ENCODE results near the gene SPRR3. TPM values are rescaled to one million over a fixed set of nuclear protein-coding genes. Genes with fewer than 3 reads are reported as not detected.
"Not testable (repeated sequence)": the region's sequence is repeated elsewhere in the genome, so short reads cannot be mapped to it uniquely, and the experiment has no call there.

SPRR3 gene
- total RNA-seq, 8 experiments from 2014 or later, result 0.50 to 0.85 TPM; not detected in 6

DNA sequence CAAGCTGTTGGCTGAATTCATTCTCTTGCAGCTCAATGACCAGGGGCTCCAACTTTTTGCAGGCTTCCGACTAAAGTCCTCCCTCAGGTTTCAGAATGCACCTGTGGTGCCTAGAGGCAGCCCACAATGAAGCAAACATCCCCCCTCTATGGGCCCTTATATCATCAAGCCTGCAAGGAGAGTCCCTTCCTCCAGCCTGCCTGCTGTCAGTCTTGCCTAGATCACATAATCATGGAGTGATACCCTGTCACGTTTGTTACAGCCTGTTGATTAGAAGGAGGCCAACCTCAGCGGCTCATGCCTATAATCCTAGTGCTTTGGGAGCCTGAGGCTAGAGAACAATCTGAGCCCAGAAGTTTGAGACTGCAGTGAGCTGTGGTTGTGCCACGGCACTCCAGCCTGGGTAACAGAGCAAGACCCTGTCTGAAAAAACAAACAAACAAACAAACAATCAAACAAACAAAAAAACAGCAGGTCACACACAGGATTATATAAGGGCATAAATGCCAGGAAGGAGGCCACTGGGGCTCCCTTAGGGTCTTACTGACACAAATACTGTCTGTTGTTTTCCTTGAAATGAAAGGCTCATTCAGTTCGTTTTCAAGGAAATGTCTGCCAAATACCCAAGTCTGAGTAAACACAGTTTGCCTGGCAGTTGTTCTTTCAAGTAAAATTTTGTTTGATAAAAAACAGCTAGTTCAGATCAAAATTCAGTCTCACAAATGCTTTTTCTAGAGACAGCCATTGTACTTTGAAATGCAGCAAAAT lies 4.7 kb upstream of the SPRR3 start:
- ATAC-seq (replicated peaks in 6 of 8), result no peak
- no peak overlapping the region for H3K27ac ChIP-seq
- no peaks in the 10 kb centered on the region for H3K4me1 ChIP-seq (replicated peaks in 1 of 2)
- in situ Hi-C loops (cut with MboI; ENCODE audit: low pct_unique_long_range_greater_than_20kb in 2 of 9, low sequenced_read_pairs in 9 of 9, unreplicated experiment in 9 of 9), result no loop called here
- WGBS, 10 experiments, result 0 to 43% (median 8%) methylated on average over 1 to 5 of the region's 5 CpGs; no CpG with 5 or more reads in 1 of the 10 experiments
- no peak overlapping the region for H3K4me3 ChIP-seq

- in situ Hi-C loops (cut with MboI; ENCODE audit: low pct_unique_long_range_greater_than_20kb in 2 of 9, low sequenced_read_pairs in 9 of 9, unreplicated experiment in 9 of 9), result no loop called here
- peak in 1 of 8 experiments; percentile 14 for ATAC-seq (replicated peaks in 6 of 8)
- H3K4me1 ChIP-seq (replicated peaks in 1 of 2), result no peaks in the 10 kb centered on the region
- no peak overlapping the region for H3K27ac ChIP-seq
- 0 to 75% (median 46%) methylated on average over 2 to 7 of the region's 7 CpGs; no CpG with 5 or more reads in 1 of the 10 experiments for WGBS, 10 experiments
- no peak overlapping the region for H3K4me3 ChIP-seq
These were observed 3.6 kb upstream of the SPRR3 start for GRCh38 chr1:152997901-152998300.

DNA sequence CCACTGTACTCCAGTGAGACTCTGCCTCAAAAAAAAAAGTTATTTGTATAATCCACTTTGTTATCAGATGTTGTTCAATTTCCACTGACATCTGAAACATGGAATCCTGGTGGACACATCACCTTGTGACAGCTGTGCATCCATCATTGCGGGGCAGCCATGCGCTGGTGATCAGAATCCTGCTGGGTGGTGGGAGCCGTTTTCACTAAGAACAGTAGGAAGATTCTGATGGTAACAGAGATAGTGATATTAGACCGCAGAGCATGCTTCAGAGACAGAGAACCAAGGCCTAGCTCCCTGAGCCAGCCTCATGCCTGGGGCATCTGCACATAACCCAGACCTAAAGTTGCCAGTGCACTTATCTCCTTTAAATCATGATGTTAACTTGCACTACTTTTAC lies 3.1 kb upstream of the SPRR3 start:
- ATAC-seq (replicated peaks in 6 of 8), result no peak
- WGBS, 10 experiments, result 27 to 100% (median 69%) methylated on average over 1 to 4 of the region's 4 CpGs; no CpG with 5 or more reads in 3 of the 10 experiments
- no peak overlapping the region for H3K27ac ChIP-seq
- H3K4me3 ChIP-seq, result no peak overlapping the region
- in situ Hi-C loops (cut with MboI; ENCODE audit: low pct_unique_long_range_greater_than_20kb in 2 of 9, low sequenced_read_pairs in 9 of 9, unreplicated experiment in 9 of 9), result no loop called here
- H3K4me1 ChIP-seq (replicated peaks in 1 of 2), result no peaks in the 10 kb centered on the region

GRCh38 chr1:152999818-153000217 lies 1.7 kb upstream of the SPRR3 start:
- 0 to 74% (median 48%) methylated on average over 1 to 5 of the region's 6 CpGs for WGBS, 10 experiments
- in situ Hi-C loops (cut with MboI; ENCODE audit: low pct_unique_long_range_greater_than_20kb in 2 of 9, low sequenced_read_pairs in 9 of 9, unreplicated experiment in 9 of 9), result no loop called here
- Histone ChIP-seq H3K27ac (no peak overlapping the region), H3K4me1 (replicated peaks in 1 of 2) (no peaks in the 10 kb centered on the region), H3K4me3 (no peak overlapping the region)
- no peak for ATAC-seq (replicated peaks in 6 of 8)

GRCh38 chr1:153000294-153000693 lies 1.3 kb upstream of the SPRR3 start:
- in situ Hi-C loops (cut with MboI; ENCODE audit: low pct_unique_long_range_greater_than_20kb in 2 of 9, low sequenced_read_pairs in 9 of 9, unreplicated experiment in 9 of 9), result no loop called here

GRCh38 chr1:153011235-153011758 lies 9.7 kb downstream of the SPRR3 start:
- ATAC-seq (replicated peaks in 6 of 8); in situ Hi-C loops (cut with MboI; ENCODE audit: low pct_unique_long_range_greater_than_20kb in 2 of 9, low sequenced_read_pairs in 9 of 9, unreplicated experiment in 9 of 9); H3K4me1 ChIP-seq (replicated peaks in 1 of 2); H3K4me3 ChIP-seq; H3K27ac ChIP-seq: not testable (repeated sequence)
- 21 to 69% (median 56%) methylated on average over 1 to 8 of the region's 8 CpGs; no CpG with 5 or more reads in 2 of the 10 experiments for WGBS, 10 experiments

More at GRCh38 chr1:153000294-153000693, 1.3 kb upstream of the SPRR3 start:
- Histone ChIP-seq H3K27ac (no peak overlapping the region), H3K4me3 (no peak overlapping the region), H3K4me1 (replicated peaks in 1 of 2) (no peaks in the 10 kb centered on the region)
- ATAC-seq (replicated peaks in 6 of 8), result peak in 2 of 8 experiments; percentile 80 to 81
- WGBS, 10 experiments, result 0 to 100% (median 60%) methylated on average over 1 of the region's 1 CpG; no CpG with 5 or more reads in 3 of the 10 experiments

DNA sequence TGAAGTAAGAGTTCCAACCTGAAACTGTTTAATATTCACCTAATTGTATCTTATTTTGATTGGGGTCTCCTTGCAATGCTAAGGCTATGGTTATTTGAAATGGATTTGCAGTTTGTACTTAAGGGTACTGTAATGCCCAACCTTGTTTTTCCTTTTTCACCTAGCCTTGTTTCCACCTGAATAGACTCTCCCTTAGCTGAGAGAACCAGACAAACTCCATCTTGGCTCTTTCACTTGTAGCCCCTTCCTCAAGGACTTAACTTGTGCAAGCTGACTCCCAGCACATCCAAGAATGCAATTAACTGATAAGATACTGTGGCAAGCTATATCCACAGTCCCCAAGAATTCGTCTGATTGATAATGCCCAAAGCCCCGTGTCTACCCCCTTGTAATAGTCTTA lies 20.3 kb downstream of the SPRR3 start:
- H3K4me3 ChIP-seq; H3K27ac ChIP-seq; in situ Hi-C loops (cut with MboI; ENCODE audit: low pct_unique_long_range_greater_than_20kb in 2 of 9, low sequenced_read_pairs in 9 of 9, unreplicated experiment in 9 of 9); ATAC-seq (replicated peaks in 6 of 8); H3K4me1 ChIP-seq (replicated peaks in 1 of 2): not testable (repeated sequence)
- 0 to 67% (median 40%) methylated on average over 1 to 2 of the region's 2 CpGs; no CpG with 5 or more reads in 5 of the 10 experiments for WGBS, 10 experiments

DNA sequence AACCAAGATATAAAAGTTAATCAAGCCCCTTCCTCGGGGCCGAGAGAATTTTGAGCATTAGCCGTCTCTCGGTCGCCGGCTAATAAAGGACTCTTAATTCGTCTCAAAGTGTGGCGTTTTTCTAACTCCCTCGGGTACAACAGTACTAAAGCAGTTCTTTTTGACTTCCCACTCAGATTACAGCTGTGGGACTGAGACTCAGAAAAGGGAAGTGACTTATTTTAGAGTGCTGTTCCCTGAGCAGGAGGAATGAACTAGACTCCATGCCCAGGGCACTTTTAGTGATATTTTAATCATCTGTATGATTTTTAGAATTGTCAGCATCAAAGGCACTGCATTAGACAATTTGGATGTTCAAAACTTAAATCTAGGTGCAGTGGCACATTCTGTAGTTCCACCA lies 20.8 kb downstream of the SPRR3 start:
- WGBS, 10 experiments, result 40 to 77% (median 68%) methylated on average over 2 to 9 of the region's 9 CpGs; no CpG with 5 or more reads in 6 of the 10 experiments
- H3K27ac ChIP-seq; H3K4me3 ChIP-seq; ATAC-seq (replicated peaks in 6 of 8); H3K4me1 ChIP-seq (replicated peaks in 1 of 2); in situ Hi-C loops (cut with MboI; ENCODE audit: low pct_unique_long_range_greater_than_20kb in 2 of 9, low sequenced_read_pairs in 9 of 9, unreplicated experiment in 9 of 9): not testable (repeated sequence)

- 0 to 100% (median 70%) methylated on average over 1 to 7 of the region's 7 CpGs; no CpG with 5 or more reads in 2 of the 10 experiments for WGBS, 10 experiments
- no peak overlapping the region for H3K27ac ChIP-seq
- no peak for ATAC-seq (replicated peaks in 6 of 8)
- in situ Hi-C loops (cut with MboI; ENCODE audit: low pct_unique_long_range_greater_than_20kb in 2 of 9, low sequenced_read_pairs in 9 of 9, unreplicated experiment in 9 of 9), result no loop called here
- no peaks in the 10 kb centered on the region for H3K4me1 ChIP-seq (replicated peaks in 1 of 2)
- H3K4me3 ChIP-seq, result no peak overlapping the region
These were observed 21.6 kb downstream of the SPRR3 start for GRCh38 chr1:153023109-153023508.

DNA sequence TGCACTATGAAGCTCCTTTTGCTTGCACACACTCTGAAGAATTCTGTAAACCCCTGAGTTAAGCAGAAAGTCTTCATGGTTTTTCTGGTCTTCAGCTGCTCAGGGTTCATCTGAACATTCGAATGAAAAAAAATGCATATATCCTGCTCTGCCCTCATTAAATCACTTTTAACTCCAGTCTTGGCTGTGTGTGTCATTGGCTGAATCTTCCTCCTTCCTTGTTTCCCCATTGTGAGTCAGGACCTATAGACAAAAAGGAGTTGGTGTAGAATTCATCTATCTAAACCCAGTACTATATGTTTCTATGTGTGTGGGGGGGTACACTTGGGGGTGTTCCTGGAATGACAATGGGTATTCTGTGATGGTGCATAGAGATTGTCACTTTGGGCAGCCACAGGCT lies 22.9 kb downstream of the SPRR3 start:
- Histone ChIP-seq H3K27ac (no peak overlapping the region), H3K4me3 (no peak overlapping the region), H3K4me1 (replicated peaks in 1 of 2) (no peaks in the 10 kb centered on the region)
- in situ Hi-C loops (cut with MboI; ENCODE audit: low pct_unique_long_range_greater_than_20kb in 2 of 9, low sequenced_read_pairs in 9 of 9, unreplicated experiment in 9 of 9), result no loop called here
- WGBS, 10 experiments, result 0 to 75% (median 40%) methylated on average over 1 of the region's 1 CpG; no CpG with 5 or more reads in 1 of the 10 experiments
- ATAC-seq (replicated peaks in 6 of 8), result no peak

GRCh38 chr1:153025797-153026196 lies 24.2 kb downstream of the SPRR3 start:
- no peak for ATAC-seq (replicated peaks in 6 of 8)
- H3K27ac ChIP-seq, result no peak overlapping the region
- 14 to 75% (median 44%) methylated on average over 1 of the region's 1 CpG; no CpG with 5 or more reads in 3 of the 10 experiments for WGBS, 10 experiments
- in situ Hi-C loops (cut with MboI; ENCODE audit: low pct_unique_long_range_greater_than_20kb in 2 of 9, low sequenced_read_pairs in 9 of 9, unreplicated experiment in 9 of 9), result no loop called here
- no peak overlapping the region for H3K4me3 ChIP-seq
- H3K4me1 ChIP-seq (replicated peaks in 1 of 2), result no peaks in the 10 kb centered on the region

DNA sequence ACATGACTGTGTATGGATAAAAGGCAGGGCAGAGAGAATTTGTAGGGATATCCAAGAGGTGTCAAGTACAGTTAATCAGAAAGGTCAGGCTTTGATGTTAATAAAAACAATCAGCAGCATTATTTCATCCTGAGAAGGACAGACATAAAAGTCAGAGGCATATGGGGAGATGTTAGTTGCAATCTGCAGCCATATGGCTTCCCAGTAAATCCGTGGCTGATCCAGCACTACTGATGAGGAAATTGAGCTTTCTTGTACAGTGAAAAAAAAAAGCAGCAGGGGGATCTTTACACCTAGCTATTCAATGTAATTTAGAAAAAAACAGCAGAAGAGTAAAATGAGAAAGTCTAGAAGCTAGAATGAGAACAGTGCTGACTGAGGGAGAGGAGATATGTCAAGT lies 27.2 kb downstream of the SPRR3 start:
- in situ Hi-C loops (cut with MboI; ENCODE audit: low pct_unique_long_range_greater_than_20kb in 2 of 9, low sequenced_read_pairs in 9 of 9, unreplicated experiment in 9 of 9), result no loop called here
- H3K4me3 ChIP-seq, result no peak overlapping the region
- 0 to 57% (median 38%) methylated on average over 1 of the region's 1 CpG; no CpG with 5 or more reads in 3 of the 10 experiments for WGBS, 10 experiments
- H3K4me1 ChIP-seq (replicated peaks in 1 of 2), result no peaks in the 10 kb centered on the region
- H3K27ac ChIP-seq, result no peak overlapping the region
- ATAC-seq (replicated peaks in 6 of 8), result no peak

GRCh38 chr1:153030895-153031294 lies 29.3 kb downstream of the SPRR3 start, which contains the start of gene SPRR1B:
SPRR1B (plus strand) TSS chr1:153031203; CDS start chr1:153032346, 1,143 bp downstream.
- no peak for ATAC-seq (replicated peaks in 6 of 8)
- in situ Hi-C loops (cut with MboI; ENCODE audit: low pct_unique_long_range_greater_than_20kb in 2 of 9, low sequenced_read_pairs in 9 of 9, unreplicated experiment in 9 of 9), result no loop called here
- Histone ChIP-seq H3K4me1 (replicated peaks in 1 of 2) (no peaks in the 10 kb centered on the region), H3K4me3 (no peak within 1 kb of the TSS), H3K27ac (no peak within 1 kb of the TSS)

All from motor neuron (in vitro differentiated cells).